ENCODE data around the gene MPV17L2. TPM values are rescaled to one million over a fixed set of nuclear protein-coding genes. Genes with fewer than 3 reads are reported as not detected.

The MPV17L2 gene
- total and polyA plus RNA-seq, 2 donors (not counting 3 experiments of a cell fraction or from before 2014, with no cell fraction given): 13.8 to 27.6 TPM

- Histone ChIP-seq H3K79me2 (ENCODE audit: control insufficient read depth, insufficient read depth, low read length) (no peaks in the 10 kb centered on the region), H3K4me3 (replicated peaks in 1 of 3; ENCODE audit: insufficient read depth in 1 of 3, low read depth in 1 of 3, low read length in 3 of 3) (no peak overlapping the region), H3K9me3 (replicated peaks; ENCODE audit: control insufficient read depth, insufficient read depth, low read length) (no peaks in the 10 kb centered on the region), H3K36me3 (ENCODE audit: control insufficient read depth in 2 of 2, extremely low read depth in 1 of 2, insufficient read depth in 2 of 2, low read length in 2 of 2) (no peaks in the 10 kb centered on the region), H3K9ac (replicated peaks; ENCODE audit: extremely low read depth, insufficient read depth, low read length) (no peak overlapping the region), H3K27me3 (ENCODE audit: control insufficient read depth in 2 of 2, insufficient read depth in 2 of 2, low read length in 2 of 2) (peaks cover 5 to 9% of the 10 kb centered on the region in 2 experiments), H4K20me1 (replicated peaks; ENCODE audit: control insufficient read depth, extremely low read depth, insufficient read depth, low read length) (no peaks in the 10 kb centered on the region), H3K27ac (ENCODE audit: insufficient read depth, low read depth, low read length) (no peak overlapping the region), H3K9me1 (replicated peaks; ENCODE audit: control insufficient read depth, extremely low read depth, insufficient read depth, low read length) (no peaks in the 10 kb centered on the region), H2AFZ (ENCODE audit: low read depth, low read length) (no peak overlapping the region), H3K4me2 (ENCODE audit: insufficient read depth, low read length) (no peak overlapping the region), H3K4me1 (ENCODE audit: control insufficient read depth, extremely low read depth, insufficient read depth, low read length) (peaks cover 6% of the 10 kb centered on the region)
- POLR2A ChIA-PET: no interaction called here
- dilution Hi-C loops (cut with MboI; ENCODE audit: extremely low pct_ligation_motif_present, low sequenced_read_pairs): no loop called here
- no peak for DNase-seq (ENCODE audit: low read depth, low spot score)
- TF ChIP-seq EZH2 (IDR thresholded peaks at IDR 0.05; ENCODE audit: borderline replicate concordance, low read depth, low read length, severe bottlenecking) (no peak), CTCF (IDR thresholded peaks at IDR 0.05; ENCODE audit: extremely low read depth in 1 of 2, insufficient read depth in 1 of 2, low read depth in 1 of 2, low read length in 2 of 2) (no peak), FOS (IDR thresholded peaks at IDR 0.05; ENCODE audit: borderline replicate concordance, insufficient read depth, low read length) (no peak), MAX (IDR thresholded peaks at IDR 0.05; ENCODE audit: insufficient read depth, insufficient read length) (no peak), POLR2AphosphoS5 (IDR thresholded peaks at IDR 0.05; ENCODE audit: insufficient read depth, low read depth, low read length) (no peak), GATA2 (IDR thresholded peaks at IDR 0.05; ENCODE audit: insufficient read depth, insufficient read length, low read depth, low read length) (no peak), MYC (IDR thresholded peaks at IDR 0.05; ENCODE audit: low read depth, low read length) (no peak), JUN (IDR thresholded peaks at IDR 0.05; ENCODE audit: borderline replicate concordance, insufficient read depth, insufficient read length, low read depth) (no peak), POLR2A (IDR thresholded peaks at IDR 0.05; ENCODE audit: low read depth, low read length) (no peak)
- CTCF ChIA-PET: interaction anchor here (2.0 kb wide), 1 partner anchor 23 kb away, joined by 7 read pairs; no protein-coding TSS in a partner anchor
- no peak for FAIRE-seq
- intact Hi-C loops (cut with micrococcal nuclease): no loop called here
- no TSS peak for BruUV-seq (replicated peaks)
These were observed 36.9 kb downstream of the MPV17L2 start for GRCh38 chr19:18229915-18230314.
